HG03469 (cell line): ENCODE data around the gene SP9.
"Not testable (repeated sequence)": the region's sequence is repeated elsewhere in the genome, so short reads cannot be mapped to it uniquely, and the experiment has no call there.

ENCODE experiments used
- ATAC-seq: cut with Tn5 transposase; IDR thresholded peaks from one replicate; pipeline ENCODE4 v1.9.1; 2021; ENCODE audit warnings: mild to moderate bottlenecking, moderate library complexity, moderate number of reproducible peaks; ENCODE audit not compliant: unreplicated experiment

The SP9 gene

DNA sequence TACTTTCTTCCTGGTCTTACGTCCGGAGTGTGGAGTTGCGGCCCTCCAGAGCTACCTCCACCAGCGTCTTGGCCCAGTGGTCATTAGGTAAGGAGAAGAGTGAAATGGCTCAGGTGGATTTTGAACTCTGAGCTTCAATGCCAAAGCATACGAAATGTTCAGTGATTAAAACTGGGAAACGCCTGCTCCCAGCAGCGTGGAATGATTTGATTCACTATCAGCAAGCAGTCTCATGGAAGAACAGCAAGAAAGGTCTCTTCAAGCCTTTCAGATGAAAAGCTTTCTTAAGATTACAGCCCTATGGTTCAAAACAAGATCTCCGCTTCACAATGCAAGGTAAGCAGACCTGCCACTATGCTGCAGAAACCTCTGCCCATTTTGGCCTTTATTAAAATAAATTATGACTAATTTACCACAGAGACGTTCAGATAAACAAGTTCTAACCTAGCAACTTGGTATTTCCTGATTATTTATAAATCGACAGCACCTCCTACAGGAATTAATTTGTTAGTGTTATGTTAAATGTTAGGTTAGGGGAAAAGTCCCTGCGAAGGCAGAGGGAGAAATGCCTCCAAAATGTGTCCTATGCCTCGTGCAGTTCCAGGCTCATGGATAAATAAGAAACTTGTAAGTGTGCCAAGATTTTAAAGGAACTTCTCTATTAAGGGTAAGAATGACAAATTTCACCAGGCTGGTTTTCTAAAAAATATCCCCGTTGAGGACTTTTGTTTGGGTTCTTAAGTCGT, 10.1 kb downstream of the SP9 start:
- ATAC-seq, result no peak

DNA sequence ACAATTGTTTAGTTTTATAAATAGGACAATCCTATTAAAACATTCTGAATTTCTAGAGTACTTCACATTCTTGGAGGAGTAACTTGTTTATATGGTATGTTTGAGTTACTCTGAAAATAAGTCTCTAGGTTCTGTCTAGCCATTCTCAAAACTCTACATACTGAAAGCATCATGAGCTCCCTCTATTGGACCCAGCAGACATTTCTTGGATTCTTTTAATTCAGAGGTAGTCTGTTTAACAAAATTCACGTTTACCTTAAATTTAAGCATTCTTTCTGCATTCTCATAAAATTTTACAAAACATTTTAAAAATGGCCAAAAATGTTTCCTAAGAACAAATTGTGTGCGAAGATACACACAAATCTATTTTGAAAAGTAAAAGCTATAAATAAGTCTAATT, 15.3 kb downstream of the SP9 start:
- no peak for ATAC-seq

DNA sequence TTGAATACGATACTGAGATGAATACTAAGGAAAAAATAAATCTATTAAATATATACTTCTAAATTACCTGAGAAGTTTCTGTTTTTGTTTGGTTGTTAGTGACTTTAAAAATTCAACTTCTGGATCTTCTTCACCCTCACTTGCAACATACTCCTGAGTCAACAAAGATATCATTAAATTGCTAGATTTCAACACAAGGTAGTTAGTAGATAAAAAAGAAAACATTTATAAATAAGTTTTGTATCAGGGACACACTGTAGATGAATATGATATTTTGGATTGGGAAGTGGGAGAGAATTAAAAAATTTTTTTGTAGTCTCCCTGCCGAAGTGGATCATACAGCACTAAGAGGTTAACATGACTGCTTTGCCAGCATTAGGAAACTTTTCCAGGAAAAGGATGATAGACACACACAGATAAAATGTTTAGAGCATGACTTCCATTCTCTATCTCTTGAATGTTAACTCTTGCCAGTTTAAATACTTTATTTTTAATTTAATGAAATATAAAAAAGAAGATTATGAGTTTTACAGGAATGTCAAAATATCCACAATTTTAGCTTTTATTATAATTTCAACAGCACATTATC, 15.9 kb downstream of the SP9 start:
- no peak for ATAC-seq

DNA sequence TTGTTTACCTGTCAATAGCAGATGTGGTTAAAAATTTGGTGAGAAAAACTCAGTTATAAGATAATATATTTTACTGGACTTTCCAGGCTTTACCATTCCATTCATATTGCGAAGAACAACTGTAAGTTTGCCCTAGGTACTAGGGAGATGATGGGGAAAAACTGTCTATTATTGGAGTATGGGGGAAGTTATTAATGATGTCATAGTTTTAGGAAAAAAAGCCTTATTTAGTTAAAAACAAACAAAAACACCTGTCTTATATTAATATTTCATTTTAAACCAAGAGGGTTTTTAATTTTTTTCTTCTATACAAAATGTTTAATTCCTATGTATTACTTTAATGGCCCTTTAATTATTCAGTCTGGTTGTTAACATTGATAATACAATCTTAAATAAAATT, 18.2 kb downstream of the SP9 start:
- no peak for ATAC-seq

DNA sequence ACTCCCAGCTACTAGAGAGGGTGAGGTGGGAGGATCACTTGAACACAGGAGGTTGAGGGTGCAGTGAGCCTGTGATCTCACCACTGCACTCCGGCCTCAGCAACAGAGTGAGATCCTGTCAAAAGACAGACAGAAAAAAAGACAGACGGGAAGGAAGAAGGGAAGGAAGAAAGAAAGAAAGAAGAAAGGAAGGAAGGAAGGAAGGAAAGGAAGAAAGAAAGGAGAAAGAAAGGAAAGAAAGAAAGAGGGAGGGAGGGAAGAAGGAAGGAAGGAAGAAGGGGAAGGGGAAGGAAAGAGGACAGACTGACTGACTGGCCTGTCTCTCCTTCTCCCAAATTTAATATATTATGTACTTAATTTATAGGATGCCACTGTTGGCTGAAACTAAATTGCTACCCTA, 21.6 kb downstream of the SP9 start:
- ATAC-seq, result no peak

DNA sequence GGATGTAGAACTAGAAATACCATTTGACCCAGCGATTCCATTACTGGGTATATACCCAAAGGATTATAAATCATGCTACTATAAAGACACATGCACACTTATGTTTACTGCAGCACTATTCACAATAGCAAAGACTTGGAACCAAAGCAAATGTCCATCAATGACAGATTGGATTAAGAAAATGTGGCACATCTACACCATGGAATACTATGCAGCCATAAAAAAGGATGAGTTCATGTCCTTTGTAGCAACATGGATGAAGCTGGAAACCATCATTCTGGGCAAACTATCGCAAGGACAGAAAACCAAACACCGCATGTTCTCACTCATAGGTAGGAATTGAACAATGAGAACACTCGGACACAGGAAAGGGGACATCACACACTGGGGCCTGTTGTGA, 24.9 kb downstream of the SP9 start:
- ATAC-seq, result not testable (repeated sequence)

DNA sequence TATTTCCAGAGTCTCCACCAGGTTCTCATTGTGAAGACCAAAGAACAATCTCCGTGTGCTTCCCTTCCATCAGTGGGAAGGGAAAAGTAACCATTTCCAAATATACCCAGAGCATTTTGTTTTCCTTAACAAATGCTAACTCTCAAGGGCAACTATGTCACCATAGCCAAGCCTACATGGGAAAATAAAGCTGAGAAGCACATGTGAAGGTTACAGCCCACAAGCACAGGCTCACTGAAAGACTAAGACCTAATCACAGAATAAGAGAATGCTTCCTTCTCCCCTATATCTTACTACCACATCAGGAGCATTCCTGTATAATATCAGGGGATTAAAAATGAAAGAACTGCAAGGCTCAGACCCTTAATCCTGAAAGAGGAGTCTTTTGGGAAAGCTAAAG, 28.2 kb downstream of the SP9 start:
- no peak for ATAC-seq

DNA sequence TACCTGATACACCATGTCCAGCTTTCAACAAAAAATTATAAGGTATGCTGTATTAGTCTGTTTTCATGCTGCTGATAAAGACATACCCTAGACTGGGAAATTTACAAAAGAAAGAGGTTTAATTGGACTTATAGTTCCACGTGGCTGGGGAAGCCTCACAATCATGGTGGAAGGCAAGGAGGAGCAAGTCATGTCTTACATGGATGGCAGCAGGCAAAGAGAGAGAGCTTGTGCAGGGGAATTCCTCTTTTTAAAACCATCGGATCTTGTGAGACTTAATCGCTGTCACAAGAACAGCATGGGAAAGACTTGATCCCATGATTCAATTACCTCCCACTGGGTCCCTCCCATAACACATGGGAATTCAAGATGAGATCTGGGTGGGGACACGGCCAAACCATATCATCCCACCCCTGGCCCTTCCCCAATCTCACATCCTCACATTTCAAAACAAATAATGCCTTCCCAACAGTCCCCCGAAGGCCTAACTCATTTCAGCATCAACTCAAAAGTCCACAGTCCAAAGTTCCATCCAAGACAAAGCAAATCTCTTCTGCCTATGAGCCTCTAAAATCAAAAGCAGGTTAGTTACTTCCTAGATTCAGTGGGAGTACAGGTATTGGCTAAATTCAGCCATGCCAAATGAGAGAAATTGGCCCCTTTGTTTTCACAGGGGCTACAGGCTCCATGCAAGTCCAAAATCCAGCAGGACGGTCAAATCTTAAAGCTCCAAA, 28.9 kb downstream of the SP9 start:
- ATAC-seq, result not testable (repeated sequence)

DNA sequence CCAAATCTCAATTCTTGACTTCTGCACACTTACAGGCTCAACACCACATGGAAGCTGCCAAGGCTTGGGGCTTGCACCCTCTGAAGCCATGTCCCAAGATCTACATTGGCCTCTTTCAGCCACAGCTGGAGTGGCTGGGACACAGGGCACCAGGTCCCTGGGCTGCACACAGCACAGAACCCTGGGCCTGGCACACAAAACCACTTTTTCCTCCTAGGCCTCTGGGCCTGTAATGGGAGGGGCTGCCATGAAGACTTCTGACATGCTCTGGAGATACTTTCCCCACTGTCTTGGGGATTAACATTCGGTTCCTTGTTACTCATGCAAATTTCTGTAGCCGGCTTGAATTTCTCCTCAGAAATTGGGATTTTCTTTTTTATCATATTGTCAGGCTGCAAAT, 29.9 kb downstream of the SP9 start:
- no peak for ATAC-seq

DNA sequence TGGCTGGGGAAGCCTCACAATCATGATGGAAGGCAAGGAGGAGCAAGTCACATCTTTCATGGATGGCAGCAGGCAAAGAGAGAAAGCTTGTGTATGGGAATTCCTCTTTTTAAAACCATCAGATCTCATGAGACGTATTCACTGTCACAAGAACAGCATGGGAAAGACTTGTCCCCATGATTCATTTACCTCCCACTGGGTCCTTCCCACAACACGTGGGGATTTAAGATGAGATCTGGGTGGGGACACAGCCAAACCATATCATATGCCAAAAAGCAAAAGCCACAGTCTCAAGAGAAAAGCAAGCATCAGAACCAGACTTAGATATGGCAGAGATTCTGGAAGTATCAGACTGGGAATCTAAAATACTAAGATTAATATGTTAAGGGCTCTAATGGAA, 30.8 kb downstream of the SP9 start:
- ATAC-seq, result no peak

DNA sequence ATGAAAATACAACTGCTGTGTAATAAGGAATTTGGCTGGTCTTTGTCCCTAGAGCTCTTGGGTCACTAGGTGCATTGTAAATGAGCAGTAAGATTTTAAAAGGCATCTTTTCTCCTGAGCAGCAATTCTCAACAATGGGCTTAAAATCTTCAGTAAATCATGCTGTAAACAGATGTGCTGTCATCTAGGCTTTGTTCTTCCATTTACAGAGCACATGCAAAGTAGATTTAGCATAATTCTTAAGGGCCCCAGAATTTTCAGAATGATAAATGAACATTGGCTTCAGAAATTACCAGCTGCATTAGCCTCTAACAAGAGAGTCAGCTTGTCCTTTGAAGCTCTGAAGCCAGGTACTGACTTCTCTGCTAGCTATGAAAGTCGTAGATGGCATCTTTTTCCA, 33.9 kb downstream of the SP9 start:
- ATAC-seq, result no peak

DNA sequence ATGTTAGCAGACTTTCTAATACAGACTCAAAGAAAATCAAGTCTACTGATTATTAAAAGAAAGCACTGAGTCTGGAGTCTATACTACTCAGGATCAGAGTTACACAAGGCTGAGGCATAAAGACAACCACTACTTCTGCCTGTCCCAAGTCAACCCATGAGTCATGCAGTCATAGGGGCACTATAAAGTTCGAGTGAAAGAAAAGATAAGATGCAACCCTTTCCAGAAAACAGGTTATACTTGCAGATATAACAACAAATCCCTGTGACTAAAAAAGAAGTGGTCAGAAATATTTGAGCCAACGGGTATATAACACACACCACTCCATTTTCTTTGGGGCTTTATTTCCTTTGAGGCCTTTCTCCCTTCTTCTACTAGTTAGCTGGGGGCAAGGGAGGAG, 42.2 kb downstream of the SP9 start:
- no peak for ATAC-seq

DNA sequence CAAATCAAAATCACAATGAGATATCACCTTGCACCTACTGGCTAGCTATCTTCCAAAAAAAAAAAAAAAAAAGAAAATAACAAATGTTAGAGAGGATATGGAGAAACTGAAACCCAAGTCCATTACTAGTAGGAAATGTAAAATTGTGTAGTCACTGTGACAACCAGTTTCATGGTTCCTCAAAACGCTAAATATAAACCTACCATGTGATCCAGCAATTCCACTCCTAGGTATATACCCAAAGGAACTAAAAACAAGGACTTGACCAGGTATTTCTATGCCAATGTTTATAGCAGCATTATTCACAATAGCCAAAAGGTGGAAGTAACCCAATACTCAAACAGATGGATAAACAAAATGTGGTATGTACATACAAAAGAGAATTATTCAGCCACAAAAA, 49.0 kb downstream of the SP9 start:
- ATAC-seq, result no peak

DNA sequence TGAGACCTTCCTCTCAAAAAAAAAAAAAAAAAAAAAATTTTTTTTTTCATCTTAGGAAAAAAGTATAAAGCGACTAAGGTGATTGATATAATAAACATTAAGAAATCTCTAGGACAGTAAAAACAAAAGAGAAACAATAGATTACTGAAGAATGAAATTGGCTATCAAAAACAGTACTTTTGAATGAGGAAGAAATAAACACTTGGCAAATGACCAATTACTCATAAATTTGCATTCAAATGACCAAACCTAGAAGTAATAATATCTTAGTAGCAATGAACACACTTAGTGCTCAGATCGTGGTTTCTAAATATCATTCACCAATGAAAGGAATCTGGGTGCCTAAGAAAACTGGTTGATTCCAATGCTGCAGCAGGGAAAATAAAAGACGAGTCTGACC, 50.4 kb downstream of the SP9 start:
- no peak for ATAC-seq
